Esophagus muscularis mucosa (tissue), 3 donors: Measurements from ENCODE around the gene ANKRD12.

Experiments used
- POLR2A ChIP-seq: fragments of 450-650 bp; IDR thresholded peaks from one replicate; pipeline ENCODE4 v1.6.1; 2017; ENCODE audit warnings: antibody characterized with exemption, moderate library complexity, mild to moderate bottlenecking, low read depth
- POLR2AphosphoS5 ChIP-seq, 2 donors: sonication (generic); formaldehyde crosslinking; IDR thresholded peaks; one replicate each; pipeline ENCODE4 v1.6.1; 2017; ENCODE audit warnings: antibody characterized with exemption in 2 of 2
- TF ChIP-seq, protein P1 (sequence below), 3 experiments: fragments of 200-600 bp in 2 of 3; fragments of 450-650 bp in 1 of 3; sonication (generic) in 2 of 3; IDR thresholded peaks; one replicate each; pipeline ENCODE4 v1.5.1; 2017 to 2019; ENCODE audit warnings: antibody characterized with exemption in 3 of 3, mild to moderate bottlenecking in 2 of 3, moderate library complexity in 1 of 3

DNA sequence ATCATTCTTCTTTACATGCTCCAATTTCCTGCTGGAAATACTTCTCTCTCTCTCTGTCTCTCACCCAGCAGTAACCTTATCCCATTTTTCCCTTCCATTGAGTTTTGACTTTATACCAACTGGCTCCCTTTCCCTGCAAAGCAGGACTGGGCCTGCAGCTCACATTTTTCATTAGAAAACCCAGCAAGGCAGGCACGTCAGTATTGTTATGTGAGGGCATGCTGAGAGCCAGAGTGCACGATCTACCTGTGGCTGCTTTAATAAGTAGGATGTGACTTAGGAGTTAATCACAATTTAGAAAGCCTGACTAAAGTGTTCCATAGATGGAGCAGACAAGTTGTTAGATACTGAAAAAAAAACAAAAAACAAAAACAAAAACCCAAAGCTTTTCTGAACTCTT is 39.2 kb upstream of the ANKRD12 start:
- TF ChIP-seq, protein P1, sequence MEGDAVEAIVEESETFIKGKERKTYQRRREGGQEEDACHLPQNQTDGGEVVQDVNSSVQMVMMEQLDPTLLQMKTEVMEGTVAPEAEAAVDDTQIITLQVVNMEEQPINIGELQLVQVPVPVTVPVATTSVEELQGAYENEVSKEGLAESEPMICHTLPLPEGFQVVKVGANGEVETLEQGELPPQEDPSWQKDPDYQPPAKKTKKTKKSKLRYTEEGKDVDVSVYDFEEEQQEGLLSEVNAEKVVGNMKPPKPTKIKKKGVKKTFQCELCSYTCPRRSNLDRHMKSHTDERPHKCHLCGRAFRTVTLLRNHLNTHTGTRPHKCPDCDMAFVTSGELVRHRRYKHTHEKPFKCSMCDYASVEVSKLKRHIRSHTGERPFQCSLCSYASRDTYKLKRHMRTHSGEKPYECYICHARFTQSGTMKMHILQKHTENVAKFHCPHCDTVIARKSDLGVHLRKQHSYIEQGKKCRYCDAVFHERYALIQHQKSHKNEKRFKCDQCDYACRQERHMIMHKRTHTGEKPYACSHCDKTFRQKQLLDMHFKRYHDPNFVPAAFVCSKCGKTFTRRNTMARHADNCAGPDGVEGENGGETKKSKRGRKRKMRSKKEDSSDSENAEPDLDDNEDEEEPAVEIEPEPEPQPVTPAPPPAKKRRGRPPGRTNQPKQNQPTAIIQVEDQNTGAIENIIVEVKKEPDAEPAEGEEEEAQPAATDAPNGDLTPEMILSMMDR (IDR thresholded peaks at IDR 0.05) = no peak
- TF ChIP-seq POLR2AphosphoS5 (IDR thresholded peaks at IDR 0.05) (no peak), POLR2A (no peak)
